ENCODE data around the gene VSNL1. TPM values are rescaled to one million over a fixed set of nuclear protein-coding genes. Genes with fewer than 3 reads are reported as not detected.

VSNL1 gene
- total and polyA plus RNA-seq, 2 donors (not counting 1 experiment from before 2014, with no cell fraction given) = 1.2 to 3.9 TPM

DNA sequence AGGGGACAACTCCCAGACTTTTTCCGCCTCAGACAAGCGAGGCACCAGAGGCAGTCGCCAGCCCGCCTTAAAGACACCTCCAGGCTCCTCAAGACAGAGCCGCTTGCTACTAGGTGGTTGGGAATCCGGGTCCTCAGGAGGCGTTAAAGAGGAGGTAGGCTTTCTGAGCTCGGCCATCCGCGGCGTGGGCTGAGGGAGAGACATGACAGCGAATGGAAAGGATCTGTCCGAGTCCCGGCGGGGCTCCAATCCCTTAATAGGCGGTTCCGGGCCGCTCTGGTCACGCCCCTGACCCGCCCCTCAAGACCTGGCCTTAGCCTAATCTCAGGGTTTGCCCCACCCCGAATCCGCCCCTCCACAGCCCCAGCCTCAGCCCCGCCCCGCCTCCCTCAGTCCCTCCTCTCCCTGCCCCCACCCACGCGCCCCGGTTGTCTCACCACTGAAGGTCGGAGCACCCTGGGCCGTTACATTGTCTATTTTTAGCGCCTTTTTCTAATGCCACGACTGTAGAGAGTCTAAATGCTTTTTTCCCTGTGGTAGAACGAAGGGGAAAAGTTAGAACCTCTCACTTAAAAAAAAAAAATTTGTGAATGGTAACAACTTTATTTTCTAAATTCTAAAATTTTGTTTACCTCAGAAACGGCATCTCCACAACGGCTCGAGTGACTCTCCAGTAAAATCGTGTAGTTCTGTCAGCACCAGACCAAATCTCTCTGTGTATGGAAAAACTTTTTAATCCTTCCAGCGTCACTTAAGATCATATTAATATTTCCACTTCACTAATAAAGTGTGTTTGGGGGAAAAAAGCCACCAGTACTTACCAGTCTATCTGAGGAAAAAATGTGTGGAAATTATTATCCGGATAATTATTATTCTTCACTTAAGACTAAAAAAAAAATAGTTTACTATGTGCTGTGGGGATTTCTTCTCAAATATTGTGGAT lies 22.0 kb upstream of the VSNL1 start, which contains the start of gene RAD51AP2:
TSS of gene RAD51AP2 (minus strand) at position 229 of the 943 bp plus-strand sequence. CDS start at position 204, 25 bp downstream.
- Histone ChIP-seq H3K36me3 (ENCODE audit: control insufficient read depth, insufficient read depth, low read length) (no peaks in the 10 kb centered on the region), H3K9ac (ENCODE audit: insufficient read depth, low read length) (peak within 1 kb of the TSS; percentile 58), H3K4me3 (replicated peaks in 1 of 4; ENCODE audit: control extremely low read depth in 1 of 4, insufficient read depth in 1 of 4, low read depth in 3 of 4, low read length in 4 of 4) (peak within 1 kb of the TSS; percentile 55 to 80 (median 62)), H3K4me2 (ENCODE audit: extremely low read depth, insufficient read depth, low read length) (peak within 1 kb of the TSS; percentile 96), H3K9me3 (ENCODE audit: control insufficient read depth, insufficient read depth, low read depth, low read length) (no peaks in the 10 kb centered on the region), H3K27me3 (ENCODE audit: control insufficient read depth, insufficient read depth, low read length) (no peaks in the 10 kb centered on the region), H3K4me1 (ENCODE audit: control insufficient read depth, extremely low read depth, insufficient read depth, low read length) (peaks cover 6% of the 10 kb centered on the region), H4K20me1 (ENCODE audit: control insufficient read depth, extremely low read depth, insufficient read depth, low read length) (no peaks in the 10 kb centered on the region), H3K79me2 (ENCODE audit: control insufficient read depth, insufficient read depth, low read length) (no peaks in the 10 kb centered on the region), H2AFZ (ENCODE audit: low read length) (peak within 1 kb of the TSS; percentile 89), H3K27ac (ENCODE audit: insufficient read depth, low read length) (peak within 1 kb of the TSS; percentile 69)
- TF ChIP-seq EZH2 (IDR thresholded peaks at IDR 0.05; ENCODE audit: low read length, missing control alignments) (no peak), CTCF (conservative IDR thresholded peaks at IDR 0.05 in 1 of 2, IDR thresholded peaks at IDR 0.05 in 1 of 2; ENCODE audit: low read depth in 1 of 2, low read length in 2 of 2) (no peak)
- DNase-seq (ENCODE audit: low read depth in 2 of 2) = peak; percentile 83 to 95

GRCh38 chr2:17519486-17519885 lies 21.0 kb upstream of the VSNL1 start:
- no peak for DNase-seq (ENCODE audit: low read depth in 2 of 2)

More at GRCh38 chr2:17519486-17519885, 21.0 kb upstream of the VSNL1 start:
- H3K79me2 ChIP-seq (ENCODE audit: control insufficient read depth, insufficient read depth, low read length) = no peaks in the 10 kb centered on the region
- H3K4me3 ChIP-seq (replicated peaks in 1 of 4; ENCODE audit: control extremely low read depth in 1 of 4, insufficient read depth in 1 of 4, low read depth in 3 of 4, low read length in 4 of 4) = no peak overlapping the region
- no peaks in the 10 kb centered on the region for H3K27me3 ChIP-seq (ENCODE audit: control insufficient read depth, insufficient read depth, low read length)
- no peak overlapping the region for H3K27ac ChIP-seq (ENCODE audit: insufficient read depth, low read length)
- no peak overlapping the region for H3K9ac ChIP-seq (ENCODE audit: insufficient read depth, low read length)
- no peak for TF ChIP-seq CTCF (conservative IDR thresholded peaks at IDR 0.05 in 1 of 2, IDR thresholded peaks at IDR 0.05 in 1 of 2; ENCODE audit: low read depth in 1 of 2, low read length in 2 of 2)
- TF ChIP-seq EZH2 (IDR thresholded peaks at IDR 0.05; ENCODE audit: low read length, missing control alignments) = no peak
- no peaks in the 10 kb centered on the region for H3K9me3 ChIP-seq (ENCODE audit: control insufficient read depth, insufficient read depth, low read depth, low read length)
- H3K4me2 ChIP-seq (ENCODE audit: extremely low read depth, insufficient read depth, low read length) = no peak overlapping the region
- peaks cover 6% of the 10 kb centered on the region for H3K4me1 ChIP-seq (ENCODE audit: control insufficient read depth, extremely low read depth, insufficient read depth, low read length)
- no peaks in the 10 kb centered on the region for H3K36me3 ChIP-seq (ENCODE audit: control insufficient read depth, insufficient read depth, low read length)
- H4K20me1 ChIP-seq (ENCODE audit: control insufficient read depth, extremely low read depth, insufficient read depth, low read length) = no peaks in the 10 kb centered on the region
- no peak overlapping the region for H2AFZ ChIP-seq (ENCODE audit: low read length)

Measured in fibroblast of lung (primary cell).